Inferior parietal cortex (tissue), 1 donor: ENCODE results near the gene TPX2.
A peak's percentile ranks its signal among the peaks of the same experiment; 100 is the strongest.
"Not testable (repeated sequence)": the region's sequence is repeated elsewhere in the genome, so short reads cannot be mapped to it uniquely, and the experiment has no call there.

ENCODE experiments used
- DNase-seq: peaks from one replicate; pipeline ENCODE4 v3.0.0-alpha.2; 2016; ENCODE audit errors: extremely low spot score

Gene TPX2

DNA sequence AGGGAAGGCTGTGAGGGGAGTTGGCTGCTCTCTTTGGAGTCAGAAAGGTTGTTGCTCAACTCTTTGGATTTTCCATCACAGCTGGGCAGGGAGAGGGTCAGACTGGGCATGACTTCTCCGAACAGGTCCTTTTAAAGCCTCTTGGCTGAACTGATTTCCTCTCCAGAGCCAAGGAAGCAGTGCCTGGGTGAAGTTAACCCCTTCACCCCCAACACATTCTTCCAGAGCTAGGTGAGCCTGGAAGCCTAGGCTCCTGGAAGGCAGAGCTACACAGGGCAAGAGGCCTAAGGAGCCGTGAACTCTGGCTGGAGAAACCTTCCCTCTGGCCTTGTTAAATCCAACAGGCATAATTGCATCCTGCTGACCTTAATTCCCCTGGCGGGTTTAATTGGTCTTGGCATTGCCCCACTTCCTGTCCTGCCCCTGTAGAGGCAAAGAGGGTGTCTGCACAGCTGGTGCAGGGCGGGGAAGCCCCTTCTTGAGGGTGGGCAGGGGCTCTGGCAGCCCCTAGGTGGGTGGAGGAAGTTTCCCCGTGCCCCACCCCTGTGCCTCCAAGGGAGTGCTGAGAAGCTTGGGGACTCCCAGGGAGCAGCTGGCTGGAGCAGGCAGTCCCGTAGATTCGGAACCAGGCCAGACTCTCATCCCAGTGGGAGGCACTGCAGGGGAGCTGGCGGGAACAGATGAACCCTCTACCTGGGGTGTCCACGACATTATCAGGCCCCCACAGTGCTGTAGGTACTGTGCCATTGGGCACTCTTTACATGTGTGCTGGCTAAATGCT is 76.5 kb downstream of the TPX2 start:
- no peak for DNase-seq

DNA sequence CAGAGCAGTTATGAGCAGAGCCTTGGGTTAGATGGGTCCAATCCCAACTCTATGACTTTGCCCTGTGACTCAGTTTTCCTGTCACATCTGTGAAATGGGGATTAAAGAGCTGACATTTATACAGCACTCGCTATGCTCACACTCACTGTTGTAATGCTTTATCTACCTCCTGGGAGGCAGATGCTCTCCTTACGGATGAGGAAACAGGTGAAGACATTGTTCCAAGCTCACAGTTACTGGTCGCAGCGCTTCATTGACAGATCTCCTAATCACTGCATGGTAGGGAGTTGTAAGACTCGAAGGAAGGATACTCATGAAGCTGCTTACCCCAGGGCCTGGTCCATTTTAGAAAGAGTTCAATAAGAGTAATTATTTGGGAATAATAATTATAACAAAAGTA is 77.1 kb downstream of the TPX2 start:
- no peak for DNase-seq

DNA sequence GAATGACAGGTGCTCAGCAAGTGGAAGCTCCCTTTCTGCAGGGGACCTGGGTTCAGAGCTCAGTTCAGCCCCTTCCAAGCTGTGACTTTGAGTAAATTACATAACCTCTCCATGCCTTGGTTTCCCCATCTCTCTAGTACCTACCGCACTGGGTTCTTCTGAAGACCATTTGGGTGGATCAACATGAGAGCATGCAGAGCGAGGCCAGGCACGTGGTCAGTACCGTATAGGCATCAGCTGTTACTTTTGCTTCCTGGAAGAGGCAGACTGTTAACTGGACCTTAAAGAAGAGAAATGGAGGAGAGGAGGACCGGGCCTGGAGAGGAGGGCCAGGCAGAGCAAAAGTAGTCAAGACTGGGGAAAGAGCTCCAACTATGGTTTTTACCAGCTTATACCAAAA is 78.4 kb downstream of the TPX2 start:
- no peak for DNase-seq

DNA sequence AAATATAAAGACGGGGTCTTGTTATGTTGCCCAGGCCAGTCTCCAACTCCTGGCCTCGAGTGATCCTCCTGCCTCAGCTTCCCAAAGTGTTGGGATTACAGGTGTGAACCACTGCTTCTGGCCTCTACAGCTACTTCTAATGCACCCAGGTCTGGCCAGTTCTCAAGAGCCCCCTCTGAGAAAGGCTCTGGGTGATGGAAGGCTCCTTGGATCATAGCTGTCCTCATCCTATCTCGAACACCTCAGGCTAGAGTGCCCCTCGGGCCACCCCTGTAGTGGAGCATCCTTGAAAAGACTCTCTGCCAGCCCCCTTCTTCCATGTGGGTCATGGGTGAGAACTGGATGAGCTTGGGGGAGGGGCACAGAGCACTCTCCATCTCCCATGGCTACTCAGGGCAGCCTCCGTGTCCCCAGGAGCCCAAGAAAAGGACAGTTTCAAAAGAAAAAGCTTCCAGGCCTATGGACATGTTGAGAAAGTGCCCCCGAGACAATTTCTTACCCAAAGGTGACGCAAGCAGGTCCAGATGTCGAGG is 79.4 kb downstream of the TPX2 start:
- DNase-seq = no peak

DNA sequence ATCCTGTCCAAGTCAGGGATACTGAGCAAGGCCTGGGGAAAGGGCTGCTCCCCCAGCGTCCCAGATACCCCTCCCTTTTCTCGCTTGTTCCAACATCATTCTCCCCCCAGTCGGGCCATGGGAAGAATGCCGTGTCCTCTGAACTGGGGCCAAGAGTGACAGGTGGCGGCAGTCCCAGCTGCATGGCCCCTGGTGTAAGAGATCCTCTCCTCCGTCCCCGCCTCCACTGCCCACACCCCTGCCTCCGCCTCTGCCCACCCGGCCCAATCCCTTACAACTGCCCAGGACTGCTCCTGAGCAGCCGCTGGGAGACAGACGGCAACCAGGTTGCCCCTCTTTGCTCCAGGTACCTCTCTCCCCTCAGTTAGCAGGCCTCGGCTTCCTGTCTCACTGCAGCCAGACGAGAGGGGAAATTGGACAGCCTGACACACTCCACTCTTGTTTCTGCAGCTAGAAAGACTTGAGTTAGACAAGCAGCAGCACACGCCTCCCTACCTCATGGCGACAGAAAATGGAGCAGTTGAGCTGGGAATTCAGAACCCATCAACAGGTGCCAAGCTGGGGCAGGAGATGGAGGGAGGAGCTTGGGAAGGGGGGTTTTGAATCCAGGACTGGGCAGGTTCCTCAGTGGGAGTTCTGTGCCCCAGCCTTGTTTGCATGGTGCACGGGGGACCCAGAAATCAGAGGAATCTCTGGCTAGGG is 80.1 kb downstream of the TPX2 start, which contains the start of gene MYLK2:
MYLK2 (plus strand) TSS at position 274 of the 702 bp plus-strand sequence; CDS start at position 499, 225 bp downstream.
- DNase-seq = no peak

DNA sequence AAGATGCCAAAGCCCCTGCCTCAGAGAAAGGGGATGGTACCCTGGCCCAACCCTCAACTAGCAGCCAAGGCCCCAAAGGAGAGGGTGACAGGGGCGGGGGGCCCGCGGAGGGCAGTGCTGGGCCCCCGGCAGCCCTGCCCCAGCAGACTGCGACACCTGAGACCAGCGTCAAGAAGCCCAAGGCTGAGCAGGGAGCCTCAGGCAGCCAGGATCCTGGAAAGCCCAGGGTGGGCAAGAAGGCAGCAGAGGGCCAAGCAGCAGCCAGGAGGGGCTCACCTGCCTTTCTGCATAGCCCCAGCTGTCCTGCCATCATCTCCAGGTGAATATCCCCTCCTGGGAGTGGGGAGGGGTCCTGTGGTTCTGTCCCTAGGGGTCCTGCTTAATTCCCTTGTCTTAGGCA is 81.1 kb downstream of the TPX2 start:
- DNase-seq = no peak

DNA sequence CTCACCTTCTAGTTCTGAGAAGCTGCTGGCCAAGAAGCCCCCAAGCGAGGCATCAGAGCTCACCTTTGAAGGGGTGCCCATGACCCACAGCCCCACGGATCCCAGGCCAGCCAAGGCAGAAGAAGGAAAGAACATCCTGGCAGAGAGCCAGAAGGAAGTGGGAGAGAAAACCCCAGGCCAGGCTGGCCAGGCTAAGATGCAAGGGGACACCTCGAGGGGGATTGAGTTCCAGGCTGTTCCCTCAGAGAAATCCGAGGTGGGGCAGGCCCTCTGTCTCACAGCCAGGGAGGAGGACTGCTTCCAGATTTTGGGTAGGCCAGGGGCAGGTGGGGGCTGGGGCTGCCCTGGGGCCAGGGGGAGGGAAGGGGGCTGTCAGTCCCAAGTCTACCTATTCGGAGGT is 82.3 kb downstream of the TPX2 start:
- DNase-seq = no peak

DNA sequence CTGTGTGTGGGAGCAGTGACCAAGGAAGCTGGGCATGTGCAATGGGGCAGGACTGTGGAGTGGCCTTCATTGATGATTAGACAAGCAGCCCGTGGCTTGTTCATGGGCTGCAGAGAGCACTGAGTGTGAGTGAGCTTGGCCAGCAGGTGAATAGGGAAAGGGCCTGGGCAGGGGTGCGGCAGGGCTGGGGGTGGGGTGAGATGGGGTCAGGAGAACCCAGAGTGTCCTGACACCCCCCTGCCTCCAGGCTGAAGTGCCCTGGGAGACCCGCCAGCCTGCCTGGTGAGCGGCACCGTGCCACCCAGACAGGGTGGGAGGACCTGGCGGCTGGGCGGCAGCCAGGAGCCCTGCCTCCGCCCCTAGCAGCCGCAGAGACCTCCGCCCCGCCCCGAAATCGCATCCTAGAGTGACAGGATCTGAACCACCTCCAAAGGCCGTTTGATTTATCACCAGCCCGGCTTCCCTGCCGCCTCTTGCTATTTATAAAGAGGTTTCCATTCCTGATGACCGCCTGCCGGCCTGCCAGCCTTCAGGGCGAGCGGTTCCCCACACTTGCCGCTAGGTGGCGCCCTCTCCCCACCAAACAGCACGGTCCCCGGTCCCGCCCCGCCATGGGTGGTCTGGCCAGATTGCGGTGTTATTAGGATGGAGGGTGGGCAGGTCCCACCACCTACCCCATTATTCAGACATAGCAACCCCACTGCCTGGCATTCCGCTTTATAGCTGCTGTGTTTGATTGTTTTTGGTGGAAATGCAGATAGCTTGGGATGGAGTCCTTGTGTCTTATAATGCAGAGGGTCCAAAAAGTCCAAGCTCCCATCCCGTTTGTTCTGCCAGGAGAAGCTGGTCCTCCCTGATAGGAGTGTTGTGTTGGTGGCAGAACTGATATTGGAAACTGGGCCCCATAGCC is 83.6 kb downstream of the TPX2 start:
- DNase-seq = peak; percentile 79

DNA sequence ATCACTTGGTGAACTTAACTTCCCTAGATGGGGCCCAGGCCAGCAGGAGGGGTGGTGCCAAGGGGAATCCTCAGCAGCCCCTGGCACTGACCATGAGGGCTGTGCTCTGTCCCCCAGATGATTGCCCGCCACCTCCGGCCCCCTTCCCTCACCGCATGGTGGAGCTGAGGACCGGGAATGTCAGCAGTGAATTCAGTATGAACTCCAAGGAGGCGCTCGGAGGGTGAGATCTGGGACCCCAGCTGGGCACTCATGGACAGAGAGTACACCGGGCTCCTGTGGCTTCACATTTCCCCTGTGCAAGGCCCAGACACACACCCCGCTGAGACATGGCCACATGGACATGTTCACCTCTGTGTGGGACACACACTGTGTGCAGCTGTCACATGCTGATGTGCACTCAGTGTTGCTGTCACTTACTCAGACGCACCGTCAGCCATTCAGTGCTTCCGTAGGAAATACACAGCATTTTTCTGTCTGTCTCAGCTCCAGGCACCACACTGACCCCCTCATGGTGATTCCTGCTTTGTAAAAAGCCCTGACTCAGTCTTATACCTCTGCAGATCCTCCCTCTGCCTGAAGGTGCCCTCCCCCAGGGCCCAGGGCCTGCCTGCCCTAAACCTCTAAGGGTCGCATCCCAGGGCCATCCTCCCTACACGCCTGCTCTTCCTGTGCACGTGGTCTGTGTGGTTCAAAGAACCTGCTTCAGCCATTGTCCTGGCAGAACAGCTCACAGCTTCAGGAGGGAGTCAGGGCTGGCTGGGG is 84.5 kb downstream of the TPX2 start:
- DNase-seq = no peak

DNA sequence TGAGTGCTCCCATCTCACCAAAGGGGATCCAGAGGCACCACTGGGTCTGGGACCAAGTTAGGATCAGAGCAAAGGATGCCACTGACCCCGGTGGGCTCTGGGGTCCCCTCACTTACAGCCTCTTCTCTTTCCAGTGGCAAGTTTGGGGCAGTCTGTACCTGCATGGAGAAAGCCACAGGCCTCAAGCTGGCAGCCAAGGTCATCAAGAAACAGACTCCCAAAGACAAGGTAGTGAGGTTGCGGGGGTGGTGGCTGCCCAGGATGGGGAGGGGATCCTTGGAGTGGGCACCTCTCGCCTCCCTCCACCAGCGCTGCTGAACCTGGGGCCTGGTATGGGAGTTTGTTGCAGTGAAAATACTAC is 85.0 kb downstream of the TPX2 start:
- no peak for DNase-seq

DNA sequence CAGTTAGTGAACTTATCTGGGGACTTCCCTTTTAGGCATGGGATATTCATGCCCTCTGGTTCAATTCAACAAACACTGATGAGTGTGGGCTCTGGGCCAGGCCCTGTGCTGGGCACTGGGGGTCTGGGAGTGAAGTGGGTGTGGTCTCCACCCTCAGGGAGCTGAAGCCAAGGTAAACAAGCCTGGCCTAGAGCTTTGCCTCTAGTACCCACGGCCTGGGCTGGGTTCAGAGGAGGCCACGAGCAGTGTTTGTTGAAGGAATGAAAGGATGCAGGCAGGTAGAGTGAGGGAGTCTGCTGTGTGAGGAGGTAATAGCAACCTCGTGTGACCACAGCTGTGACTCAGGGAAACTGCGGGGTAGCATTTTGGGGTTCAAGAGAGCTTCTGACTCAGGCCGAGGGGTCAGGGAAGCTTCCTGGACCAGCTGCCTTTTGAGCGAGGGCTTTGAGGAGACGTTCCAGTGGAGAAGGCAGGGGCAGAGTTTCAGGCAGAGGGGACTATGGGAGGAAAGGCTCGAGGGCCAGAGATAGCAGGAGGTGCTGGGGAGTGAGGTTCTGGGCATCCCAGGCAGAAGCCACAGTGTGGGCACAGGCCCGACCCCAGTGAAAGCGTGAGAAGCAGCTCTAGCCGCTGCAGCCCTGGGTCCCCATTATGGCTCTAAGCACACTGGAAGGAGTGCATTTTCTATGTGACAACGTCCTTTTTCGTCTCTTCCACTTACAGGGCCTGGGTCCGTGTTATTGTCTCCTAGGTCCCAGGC is 85.6 kb downstream of the TPX2 start:
- no peak for DNase-seq

DNA sequence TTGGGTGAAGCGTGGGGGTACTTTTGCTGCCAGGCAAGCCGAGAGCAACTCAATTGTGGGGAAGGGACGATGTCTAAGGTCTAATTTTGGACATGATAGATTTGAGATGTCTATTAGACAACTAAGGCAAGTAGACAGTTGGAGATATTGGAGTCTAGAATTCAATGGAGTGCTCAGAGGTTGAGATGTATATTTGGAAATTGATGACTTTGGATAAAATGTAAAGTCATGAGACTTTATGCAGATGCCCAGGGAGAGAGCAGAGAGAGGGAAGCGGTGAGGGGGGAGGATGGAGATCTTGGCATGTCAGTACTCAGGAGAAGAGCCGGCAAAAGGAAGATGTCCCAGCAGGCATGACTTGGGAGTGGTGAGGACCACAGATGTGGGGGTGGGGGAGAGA is 87.0 kb downstream of the TPX2 start:
- DNase-seq = no peak

DNA sequence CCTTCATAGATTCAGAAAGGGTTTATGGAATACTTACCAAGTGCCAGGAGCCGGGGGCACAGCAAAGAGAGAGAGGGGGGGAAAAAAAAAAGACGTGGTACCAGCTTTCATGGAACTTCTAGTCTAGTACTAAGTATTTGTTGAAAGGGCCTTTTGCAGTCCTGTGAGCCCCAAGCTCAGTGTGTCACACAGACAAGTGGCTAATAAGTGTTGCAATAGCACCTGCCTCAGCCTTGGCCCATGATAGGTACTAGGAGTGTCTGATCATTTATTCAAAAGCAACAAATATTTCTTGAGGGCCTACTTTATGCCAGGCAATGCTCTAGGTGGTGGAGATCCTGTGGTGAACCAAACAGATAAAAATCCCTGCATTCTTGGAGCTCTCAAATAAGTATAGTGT is 88.0 kb downstream of the TPX2 start:
- no peak for DNase-seq

DNA sequence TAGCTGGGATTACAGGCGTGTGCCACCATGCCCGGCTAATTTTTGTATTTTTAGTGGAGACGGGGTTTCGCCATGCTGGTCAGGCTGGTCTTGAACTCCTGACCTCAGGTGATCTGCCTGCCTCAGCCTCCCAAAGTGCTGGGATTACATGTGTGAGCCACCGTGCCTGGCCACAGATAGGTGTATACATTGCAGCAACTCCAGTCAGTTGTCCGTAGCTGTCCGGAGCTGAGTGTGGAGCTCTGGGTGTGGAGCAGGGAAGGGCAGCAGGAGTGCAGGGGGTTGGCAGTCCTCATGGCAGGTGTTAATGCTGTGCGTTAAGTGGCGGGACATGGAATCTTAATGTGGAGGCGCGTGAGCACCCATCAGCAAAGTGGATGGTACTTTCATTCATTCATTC is 88.9 kb downstream of the TPX2 start:
- not testable (repeated sequence) for DNase-seq

DNA sequence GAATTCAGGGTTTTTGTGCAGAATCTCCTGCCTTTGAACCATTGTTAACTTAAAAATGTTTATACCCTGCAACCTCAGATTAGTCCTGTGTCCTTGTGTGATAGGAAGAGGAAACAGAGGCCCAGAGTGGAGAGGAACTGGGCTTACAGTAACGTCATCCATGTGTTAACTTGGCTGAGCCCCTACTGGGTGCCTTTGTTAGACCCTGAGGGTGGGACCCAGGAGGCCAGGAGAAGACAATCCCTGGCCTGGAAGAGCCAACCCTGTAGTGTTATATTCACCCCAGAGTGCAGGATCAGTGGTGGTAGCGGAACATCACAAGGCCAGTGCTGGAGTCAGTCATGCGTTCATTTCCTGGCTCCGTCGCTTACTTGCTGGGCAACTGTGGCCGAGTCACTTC is 90.6 kb downstream of the TPX2 start:
- DNase-seq = no peak

DNA sequence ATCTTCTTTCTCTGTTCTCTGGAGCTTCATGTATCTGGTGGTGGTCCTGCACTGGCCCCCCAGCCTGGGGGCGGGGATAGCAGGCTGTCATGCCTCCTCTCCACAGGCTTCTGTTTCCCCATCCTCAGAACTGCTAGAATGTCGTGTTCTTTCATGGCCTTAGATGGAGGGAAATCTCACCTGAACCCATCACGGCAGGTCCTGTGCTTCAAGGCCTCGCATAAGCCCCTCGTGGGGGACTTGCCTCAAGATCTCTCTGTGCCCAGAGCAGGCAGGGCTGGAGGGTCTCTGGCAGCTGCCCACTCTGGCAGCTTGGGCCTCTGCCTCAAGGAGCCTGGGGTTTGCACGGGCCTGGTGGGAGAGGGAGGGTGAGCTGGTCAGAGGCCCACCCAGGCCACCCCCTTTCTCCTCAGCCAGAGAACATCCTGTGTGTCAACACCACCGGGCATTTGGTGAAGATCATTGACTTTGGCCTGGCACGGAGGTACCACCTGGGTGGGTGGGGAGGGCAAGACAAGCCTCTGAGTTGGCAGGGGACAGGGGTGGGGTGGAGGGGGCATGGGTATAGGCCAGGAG is 91.4 kb downstream of the TPX2 start:
- DNase-seq = no peak

DNA sequence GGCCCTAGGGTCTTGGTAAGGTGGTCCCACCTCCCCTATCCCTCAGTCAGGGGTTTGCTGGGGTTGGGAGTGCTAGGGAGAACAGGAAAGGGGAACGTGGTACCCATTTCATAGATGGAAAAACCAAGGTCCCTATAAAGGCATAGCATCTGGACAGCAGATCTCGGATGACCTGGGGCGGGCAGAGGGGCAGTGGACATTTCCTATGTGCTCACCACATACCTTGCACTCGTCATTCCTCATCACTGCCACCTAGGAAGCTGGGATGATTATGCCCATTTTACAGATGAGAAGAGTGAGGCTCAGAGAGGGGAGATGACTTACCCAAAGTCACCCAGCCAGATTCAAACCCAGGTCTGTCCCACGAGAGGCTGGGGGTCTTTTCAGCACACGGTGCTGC is 92.1 kb downstream of the TPX2 start:
- DNase-seq = no peak

DNA sequence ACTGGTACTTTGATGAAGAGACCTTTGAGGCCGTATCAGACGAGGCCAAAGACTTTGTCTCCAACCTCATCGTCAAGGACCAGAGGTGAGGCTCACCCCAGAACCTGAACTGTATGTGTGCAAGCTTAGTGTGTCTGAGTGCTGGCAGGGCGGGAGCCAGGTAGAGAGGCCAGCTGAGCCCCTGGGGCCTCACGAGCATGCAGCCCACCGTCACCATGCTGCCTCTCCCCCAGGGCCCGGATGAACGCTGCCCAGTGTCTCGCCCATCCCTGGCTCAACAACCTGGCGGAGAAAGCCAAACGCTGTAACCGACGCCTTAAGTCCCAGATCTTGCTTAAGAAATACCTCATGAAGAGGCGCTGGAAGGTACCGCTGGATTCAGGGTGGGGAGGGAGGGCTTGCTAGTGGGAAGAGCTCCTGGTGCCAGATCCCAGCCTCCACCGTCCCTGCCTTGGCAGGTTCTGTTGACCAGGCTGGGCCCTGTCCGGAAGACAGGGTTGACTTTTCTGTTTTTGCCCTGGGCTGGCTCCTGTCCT is 92.7 kb downstream of the TPX2 start:
- no peak for DNase-seq

DNA sequence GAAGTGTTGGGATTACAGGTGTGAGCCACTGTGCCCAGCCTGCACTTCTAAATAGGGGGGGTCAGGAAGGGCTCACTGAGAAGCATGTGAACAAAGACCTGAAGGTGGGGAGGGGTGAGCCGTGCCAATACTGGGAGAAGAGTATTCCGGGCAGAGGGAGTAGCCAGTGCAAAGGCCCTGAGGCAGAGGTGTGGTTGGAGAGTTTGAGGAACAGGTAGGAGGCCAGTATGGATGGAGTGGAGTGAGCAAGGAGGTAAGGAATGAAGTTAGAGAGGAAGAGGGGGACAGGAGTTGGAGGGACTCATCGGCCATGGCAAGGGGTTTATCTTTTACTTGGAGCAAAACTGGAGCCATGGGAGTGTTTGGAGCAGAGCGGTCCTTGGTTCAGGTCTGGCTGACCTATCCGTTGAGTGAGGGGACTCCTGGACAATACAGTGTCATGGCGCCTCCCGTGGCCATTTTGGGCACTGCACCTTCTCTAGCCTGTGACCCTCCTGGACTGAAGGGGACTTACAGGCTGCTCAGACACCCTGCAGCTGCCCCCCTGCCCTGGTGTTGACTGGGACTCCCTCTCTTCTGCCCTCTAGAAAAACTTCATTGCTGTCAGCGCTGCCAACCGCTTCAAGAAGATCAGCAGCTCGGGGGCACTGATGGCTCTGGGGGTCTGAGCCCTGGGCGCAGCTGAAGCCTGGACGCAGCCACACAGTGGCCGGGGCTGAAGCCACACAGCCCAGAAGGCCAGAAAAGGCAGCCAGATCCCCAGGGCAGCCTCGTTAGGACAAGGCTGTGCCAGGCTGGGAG is 94.2 kb downstream of the TPX2 start:
- peak; percentile 22 for DNase-seq
